Measurements from ENCODE around the gene EDARADD. TPM values are rescaled to one million over a fixed set of nuclear protein-coding genes. Genes with fewer than 3 reads are reported as not detected.

The EDARADD gene
- total and polyA plus RNA-seq, 2 of the 13 experiments (the other 11 are each of a cell fraction or from before 2014, with no cell fraction given), result 0.03 TPM; not detected in 1

GRCh38 chr1:236502579-236502971, 108.5 kb downstream of the EDARADD start (continued):
- TF ChIP-seq ZNF841 (CRISPR knock-in tag; IDR thresholded peaks at IDR 0.05; ENCODE audit: borderline replicate concordance) (no peak), NFIC (IDR thresholded peaks at IDR 0.05; ENCODE audit: low read length) (peak; percentile 13; the same call in 1 of the 2 replicates), ZNF784 (CRISPR knock-in tag; IDR thresholded peaks at IDR 0.05; ENCODE audit: borderline replicate concordance) (0 out of 2 replicates have a peak, but pooled peaks have one; percentile 52), MBNL3 (CRISPR knock-in tag; conservative IDR thresholded peaks at IDR 0.05) (no peak), KDM1A (CRISPR knock-in tag; IDR thresholded peaks at IDR 0.05) (peak; percentile 98), KIAA2018 (CRISPR knock-in tag; IDR thresholded peaks at IDR 0.05; ENCODE audit: borderline replicate concordance) (no peak), EP300 (IDR thresholded peaks at IDR 0.05; ENCODE audit: low read depth in 2 of 2, low read length in 2 of 2) (peak in 1 of 2 experiments; percentile 42; a peak in 1 of 4 replicates), EP300 (CRISPR knock-in tag; IDR thresholded peaks at IDR 0.05; ENCODE audit: borderline replicate concordance) (no peak), KAT8 (CRISPR knock-in tag; IDR thresholded peaks at IDR 0.05) (no peak), ZNF629 (CRISPR knock-in tag; conservative IDR thresholded peaks at IDR 0.05) (peak; percentile 99), ZBTB26 (CRISPR knock-in tag; IDR thresholded peaks at IDR 0.05; ENCODE audit: borderline replicate concordance) (no peak), ZNF24 (IDR thresholded peaks at IDR 0.05) (peak; percentile 80), SMC3 (IDR thresholded peaks at IDR 0.05; ENCODE audit: low read length) (peak; percentile 26; the same call in 1 of the 2 replicates), SOX13 (IDR thresholded peaks at IDR 0.05) (no peak), SOX13 (CRISPR knock-in tag; conservative IDR thresholded peaks at IDR 0.05 in 1 of 2, IDR thresholded peaks at IDR 0.05 in 1 of 2) (peak in 1 of 2 experiments; percentile 7; a peak in 1 of 4 replicates), ZKSCAN1 (IDR thresholded peaks at IDR 0.05; ENCODE audit: low read length) (0 out of 2 replicates have a peak, but pooled peaks have one; percentile 11), PPARG (CRISPR knock-in tag; conservative IDR thresholded peaks at IDR 0.05) (peak; percentile 86), RXRB (CRISPR knock-in tag; IDR thresholded peaks at IDR 0.05; ENCODE audit: borderline replicate concordance) (peak; percentile 63; the same call in 1 of the 2 replicates), FOXP1 (IDR thresholded peaks at IDR 0.05) (0 out of 2 replicates have a peak, but pooled peaks have one; percentile 1), FOXP1 (CRISPR knock-in tag; IDR thresholded peaks at IDR 0.05) (no peak), CHD4 (IDR thresholded peaks at IDR 0.05; ENCODE audit: borderline replicate concordance, low read length) (peak; percentile 99)

Measured in HepG2 (cell line).